ENCODE measurements around the gene GSS.

DNA sequence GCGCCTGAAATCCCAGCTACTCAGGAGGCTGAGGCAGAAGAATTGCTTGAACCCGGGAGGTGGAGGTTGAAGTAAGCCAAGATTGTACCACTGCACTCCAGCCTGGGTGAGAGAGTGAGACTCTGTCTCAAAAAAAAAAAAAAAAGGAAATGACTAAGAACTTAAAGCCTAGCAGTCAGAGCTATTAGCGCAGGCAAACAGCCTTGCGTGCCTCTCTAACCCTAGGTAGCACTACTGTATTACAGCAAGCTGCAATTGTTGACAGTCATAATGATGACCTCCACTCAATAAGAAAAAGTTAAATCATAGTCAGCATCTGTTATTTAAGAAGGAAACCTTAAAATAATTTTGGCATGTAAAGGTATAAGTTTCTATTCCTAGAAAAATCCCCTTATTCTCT lies 14.4 kb downstream of the GSS start:
- TF ChIP-seq, protein P1, sequence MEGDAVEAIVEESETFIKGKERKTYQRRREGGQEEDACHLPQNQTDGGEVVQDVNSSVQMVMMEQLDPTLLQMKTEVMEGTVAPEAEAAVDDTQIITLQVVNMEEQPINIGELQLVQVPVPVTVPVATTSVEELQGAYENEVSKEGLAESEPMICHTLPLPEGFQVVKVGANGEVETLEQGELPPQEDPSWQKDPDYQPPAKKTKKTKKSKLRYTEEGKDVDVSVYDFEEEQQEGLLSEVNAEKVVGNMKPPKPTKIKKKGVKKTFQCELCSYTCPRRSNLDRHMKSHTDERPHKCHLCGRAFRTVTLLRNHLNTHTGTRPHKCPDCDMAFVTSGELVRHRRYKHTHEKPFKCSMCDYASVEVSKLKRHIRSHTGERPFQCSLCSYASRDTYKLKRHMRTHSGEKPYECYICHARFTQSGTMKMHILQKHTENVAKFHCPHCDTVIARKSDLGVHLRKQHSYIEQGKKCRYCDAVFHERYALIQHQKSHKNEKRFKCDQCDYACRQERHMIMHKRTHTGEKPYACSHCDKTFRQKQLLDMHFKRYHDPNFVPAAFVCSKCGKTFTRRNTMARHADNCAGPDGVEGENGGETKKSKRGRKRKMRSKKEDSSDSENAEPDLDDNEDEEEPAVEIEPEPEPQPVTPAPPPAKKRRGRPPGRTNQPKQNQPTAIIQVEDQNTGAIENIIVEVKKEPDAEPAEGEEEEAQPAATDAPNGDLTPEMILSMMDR (conservative IDR thresholded peaks at IDR 0.05; ENCODE audit: low read depth, low read length) = no peak
- TF ChIP-seq EZH2 (IDR thresholded peaks at IDR 0.05; ENCODE audit: borderline replicate concordance, low read depth, low read length, poor library complexity, severe bottlenecking) = no peak

Data from A673 (cell line).